ENCODE data around the gene RLN3. TPM values are rescaled to one million over a fixed set of nuclear protein-coding genes. Genes with fewer than 3 reads are reported as not detected.

The RLN3 gene
- total RNA-seq, 1 donor: not detected

DNA sequence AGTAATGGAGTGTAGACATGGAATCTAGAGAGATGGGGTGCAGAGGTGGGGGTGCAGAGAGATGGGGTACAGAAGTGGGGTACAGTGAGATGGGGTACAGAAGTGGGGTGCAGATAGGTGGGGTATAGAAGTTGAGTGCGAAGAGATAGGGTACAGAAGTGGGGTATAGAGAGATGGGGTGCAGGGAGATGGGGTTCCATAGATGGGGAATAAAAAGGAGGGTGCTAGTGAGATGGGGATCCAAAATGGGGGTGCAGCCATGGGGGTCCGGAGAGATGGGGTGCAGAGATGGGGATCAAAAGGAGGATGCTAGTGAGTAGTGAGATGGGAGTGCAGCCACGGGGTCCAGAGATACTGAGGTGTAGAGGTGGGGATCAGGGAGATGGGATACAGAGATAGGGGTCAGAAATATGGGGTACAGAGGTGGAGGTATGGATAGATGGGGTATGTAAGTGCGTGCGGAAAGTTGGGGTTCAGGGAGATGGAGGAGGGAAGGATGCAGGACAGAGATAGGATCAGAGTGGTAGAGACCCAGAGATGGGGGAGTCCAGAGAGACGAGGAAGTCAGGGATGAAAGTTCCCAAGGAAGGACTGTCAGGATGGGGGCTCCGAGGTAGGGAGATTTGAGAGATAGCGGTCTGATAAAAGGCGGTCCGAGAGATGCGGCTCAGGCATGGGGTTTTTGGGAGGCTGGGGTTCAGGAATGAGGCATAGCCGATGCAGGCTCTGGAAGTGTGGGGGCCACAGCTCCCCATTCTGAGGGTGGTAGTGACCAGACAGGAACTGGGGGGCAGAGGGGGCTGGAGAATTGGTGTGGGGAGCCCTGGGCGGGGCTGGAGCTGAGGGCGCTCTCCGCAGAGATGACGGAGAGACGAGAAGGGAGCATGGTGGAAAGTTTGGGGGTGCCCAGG is 30.5 kb downstream of the RLN3 start:
- H3K36me3 ChIP-seq (ENCODE audit: insufficient read depth, low read length): no peaks in the 10 kb centered on the region
- H3K79me2 ChIP-seq (ENCODE audit: insufficient read depth, low read length): no peaks in the 10 kb centered on the region
- H2AFZ ChIP-seq (ENCODE audit: low read length): no peak overlapping the region
- no peak overlapping the region for H3K27ac ChIP-seq (ENCODE audit: low read depth, low read length)
- peaks cover 18% of the 10 kb centered on the region for H3K27me3 ChIP-seq (ENCODE audit: insufficient read depth, low read length)
- H3K4me3 ChIP-seq (ENCODE audit: insufficient read depth, low read length): no peak overlapping the region
- H3K9me3 ChIP-seq (ENCODE audit: low read depth, low read length): no peaks in the 10 kb centered on the region
- TF ChIP-seq, protein P1, sequence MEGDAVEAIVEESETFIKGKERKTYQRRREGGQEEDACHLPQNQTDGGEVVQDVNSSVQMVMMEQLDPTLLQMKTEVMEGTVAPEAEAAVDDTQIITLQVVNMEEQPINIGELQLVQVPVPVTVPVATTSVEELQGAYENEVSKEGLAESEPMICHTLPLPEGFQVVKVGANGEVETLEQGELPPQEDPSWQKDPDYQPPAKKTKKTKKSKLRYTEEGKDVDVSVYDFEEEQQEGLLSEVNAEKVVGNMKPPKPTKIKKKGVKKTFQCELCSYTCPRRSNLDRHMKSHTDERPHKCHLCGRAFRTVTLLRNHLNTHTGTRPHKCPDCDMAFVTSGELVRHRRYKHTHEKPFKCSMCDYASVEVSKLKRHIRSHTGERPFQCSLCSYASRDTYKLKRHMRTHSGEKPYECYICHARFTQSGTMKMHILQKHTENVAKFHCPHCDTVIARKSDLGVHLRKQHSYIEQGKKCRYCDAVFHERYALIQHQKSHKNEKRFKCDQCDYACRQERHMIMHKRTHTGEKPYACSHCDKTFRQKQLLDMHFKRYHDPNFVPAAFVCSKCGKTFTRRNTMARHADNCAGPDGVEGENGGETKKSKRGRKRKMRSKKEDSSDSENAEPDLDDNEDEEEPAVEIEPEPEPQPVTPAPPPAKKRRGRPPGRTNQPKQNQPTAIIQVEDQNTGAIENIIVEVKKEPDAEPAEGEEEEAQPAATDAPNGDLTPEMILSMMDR (IDR thresholded peaks at IDR 0.05; ENCODE audit: extremely low read depth, low read depth, low read length): no peak
- H3K4me2 ChIP-seq (ENCODE audit: insufficient read depth, low read length): peak overlapping the region; percentile 51
- no peaks in the 10 kb centered on the region for H3K4me1 ChIP-seq (ENCODE audit: insufficient read depth, low read length)
- peak; percentile 58 for DNase-seq (ENCODE audit: insufficient read length, low spot score, missing footprints)
- no peaks in the 10 kb centered on the region for H4K20me1 ChIP-seq (ENCODE audit: insufficient read depth, low read length)

DNA sequence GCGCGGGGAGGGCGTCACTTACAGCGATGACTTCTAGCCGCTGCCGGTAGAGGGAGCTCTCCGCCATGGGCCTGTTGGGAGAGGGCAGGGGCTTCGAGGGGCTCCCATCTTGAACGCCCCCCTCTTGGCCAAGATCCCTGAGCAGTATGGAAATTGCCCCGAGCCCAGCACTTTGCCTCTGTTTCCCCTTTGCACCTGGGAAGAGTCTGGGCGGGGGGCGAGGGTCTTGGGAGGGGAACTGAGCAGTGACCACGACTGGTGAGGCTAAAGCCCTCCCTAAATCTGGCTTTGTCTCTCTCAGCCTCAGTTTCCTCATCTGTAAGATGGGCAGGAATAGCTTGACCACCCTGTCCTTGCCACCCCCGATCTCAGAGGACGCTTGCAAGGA is 31.1 kb downstream of the RLN3 start:
- TF ChIP-seq, protein P1 (IDR thresholded peaks at IDR 0.05; ENCODE audit: extremely low read depth, low read depth, low read length): peak; percentile 63
- H4K20me1 ChIP-seq (ENCODE audit: insufficient read depth, low read length): no peaks in the 10 kb centered on the region
- H3K4me2 ChIP-seq (ENCODE audit: insufficient read depth, low read length): no peak overlapping the region
- no peak overlapping the region for H2AFZ ChIP-seq (ENCODE audit: low read length)
- H3K27me3 ChIP-seq (ENCODE audit: insufficient read depth, low read length): peaks cover 18% of the 10 kb centered on the region
- no peaks in the 10 kb centered on the region for H3K4me1 ChIP-seq (ENCODE audit: insufficient read depth, low read length)
- H3K27ac ChIP-seq (ENCODE audit: low read depth, low read length): no peak overlapping the region
- H3K79me2 ChIP-seq (ENCODE audit: insufficient read depth, low read length): no peaks in the 10 kb centered on the region
- no peaks in the 10 kb centered on the region for H3K9me3 ChIP-seq (ENCODE audit: low read depth, low read length)
- H3K4me3 ChIP-seq (ENCODE audit: insufficient read depth, low read length): no peak overlapping the region
- no peaks in the 10 kb centered on the region for H3K36me3 ChIP-seq (ENCODE audit: insufficient read depth, low read length)
- peak; percentile 85 for DNase-seq (ENCODE audit: insufficient read length, low spot score, missing footprints)

DNA sequence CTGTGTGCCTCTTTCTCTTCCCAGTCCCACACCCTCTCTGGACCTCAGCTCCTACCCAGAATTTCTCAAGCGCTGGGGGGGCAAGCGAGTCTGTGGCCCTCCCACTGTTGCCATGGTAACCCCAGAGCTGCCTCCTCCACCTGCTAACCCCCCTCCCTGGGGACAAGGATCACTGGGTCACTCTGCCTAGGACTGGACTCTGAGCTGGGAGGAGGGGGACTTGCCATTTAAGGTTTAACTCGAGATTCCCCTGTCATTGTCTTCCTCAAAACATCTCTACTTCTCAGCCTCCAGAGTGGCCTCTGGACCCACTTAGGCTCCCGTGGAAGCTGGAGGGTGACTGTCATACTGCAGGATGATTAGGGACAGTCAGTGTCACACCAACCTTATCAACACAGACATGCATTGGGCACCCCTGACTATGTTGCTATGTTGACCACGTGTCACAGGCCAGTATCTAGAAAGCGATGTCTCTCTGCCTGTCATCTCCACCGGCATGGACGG is 31.8 kb downstream of the RLN3 start:
- no peaks in the 10 kb centered on the region for H3K9me3 ChIP-seq (ENCODE audit: low read depth, low read length)
- H2AFZ ChIP-seq (ENCODE audit: low read length): no peak overlapping the region
- H4K20me1 ChIP-seq (ENCODE audit: insufficient read depth, low read length): no peaks in the 10 kb centered on the region
- no peaks in the 10 kb centered on the region for H3K4me1 ChIP-seq (ENCODE audit: insufficient read depth, low read length)
- H3K27ac ChIP-seq (ENCODE audit: low read depth, low read length): no peak overlapping the region
- peak; percentile 64 for DNase-seq (ENCODE audit: insufficient read length, low spot score, missing footprints)
- no peaks in the 10 kb centered on the region for H3K79me2 ChIP-seq (ENCODE audit: insufficient read depth, low read length)
- TF ChIP-seq, protein P1 (IDR thresholded peaks at IDR 0.05; ENCODE audit: extremely low read depth, low read depth, low read length): no peak
- no peaks in the 10 kb centered on the region for H3K36me3 ChIP-seq (ENCODE audit: insufficient read depth, low read length)
- no peak overlapping the region for H3K4me2 ChIP-seq (ENCODE audit: insufficient read depth, low read length)
- peaks cover 18% of the 10 kb centered on the region for H3K27me3 ChIP-seq (ENCODE audit: insufficient read depth, low read length)
- no peak overlapping the region for H3K4me3 ChIP-seq (ENCODE audit: insufficient read depth, low read length)

DNA sequence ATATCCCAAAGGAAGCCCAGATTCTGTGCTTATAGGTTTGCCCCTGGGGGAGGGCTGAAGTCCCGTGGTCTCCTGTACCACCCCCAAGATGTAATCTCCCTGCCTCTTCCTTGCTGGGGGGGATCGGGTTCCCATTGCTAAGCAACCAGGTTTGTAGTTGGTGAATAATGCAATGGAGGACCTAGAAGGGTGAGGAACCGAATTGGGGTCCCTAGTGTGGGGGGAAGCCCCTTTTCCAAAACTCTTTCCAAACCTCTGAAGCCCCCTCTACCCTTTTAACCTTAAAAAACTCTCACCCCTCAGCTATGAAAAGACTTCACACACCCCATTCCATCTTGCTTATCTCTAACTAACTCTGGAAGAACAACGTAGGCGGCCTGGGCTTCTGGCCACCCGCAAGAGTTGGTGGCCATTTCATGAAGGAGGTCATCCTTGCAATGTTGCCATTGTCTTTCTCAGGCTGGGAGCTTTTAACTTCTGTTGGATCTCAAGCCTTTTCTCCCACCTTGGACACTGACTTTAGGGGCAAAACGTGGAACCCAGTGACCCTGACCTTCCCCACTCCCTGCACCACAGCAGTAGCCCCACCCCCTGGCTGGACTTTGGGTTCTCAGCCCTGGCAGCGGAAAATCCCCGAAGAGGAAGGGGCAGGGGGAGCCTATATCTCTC is 33.3 kb downstream of the RLN3 start:
- H3K36me3 ChIP-seq (ENCODE audit: insufficient read depth, low read length): no peaks in the 10 kb centered on the region
- no peak overlapping the region for H3K4me3 ChIP-seq (ENCODE audit: insufficient read depth, low read length)
- peaks cover 18% of the 10 kb centered on the region for H3K27me3 ChIP-seq (ENCODE audit: insufficient read depth, low read length)
- DNase-seq (ENCODE audit: insufficient read length, low spot score, missing footprints): peak; percentile 48
- H3K4me1 ChIP-seq (ENCODE audit: insufficient read depth, low read length): no peaks in the 10 kb centered on the region
- no peak overlapping the region for H3K27ac ChIP-seq (ENCODE audit: low read depth, low read length)
- no peak overlapping the region for H3K4me2 ChIP-seq (ENCODE audit: insufficient read depth, low read length)
- TF ChIP-seq, protein P1 (IDR thresholded peaks at IDR 0.05; ENCODE audit: extremely low read depth, low read depth, low read length): no peak
- no peak overlapping the region for H2AFZ ChIP-seq (ENCODE audit: low read length)
- H3K9me3 ChIP-seq (ENCODE audit: low read depth, low read length): no peaks in the 10 kb centered on the region
- H4K20me1 ChIP-seq (ENCODE audit: insufficient read depth, low read length): no peaks in the 10 kb centered on the region
- H3K79me2 ChIP-seq (ENCODE audit: insufficient read depth, low read length): no peaks in the 10 kb centered on the region

All from osteoblast (primary cell).